Body of pancreas (tissue), 4 donors: ENCODE measurements around the gene NME5. TPM values are rescaled to one million over a fixed set of nuclear protein-coding genes. Genes with fewer than 3 reads are reported as not detected.
"Not testable (repeated sequence)": the region's sequence is repeated elsewhere in the genome, so short reads cannot be mapped to it uniquely, and the experiment has no call there.

Experiments
- ATAC-seq: fragments of 150-250 bp; one replicate; pipeline ENCODE4 v1.9.1; 2016
- DNase-seq, 4 donors: peaks; one replicate each; pipeline ENCODE4 v3.0.0-alpha.2; 2019
- H3K27ac ChIP-seq, 4 donors: fragments of 200-600 bp; sonication (generic); 1 replicate in 3 of 4; 2 replicates in 1 of 4; pipeline versions ENCODE4 v1.5.1 to v1.6.1; 2016 to 2019; ENCODE audit warnings: mild to moderate bottlenecking in 1 of 4, mixed read lengths in 1 of 4, moderate library complexity in 1 of 4
- H3K27me3 ChIP-seq, 2 donors: fragments of 200-600 bp; sonication (generic); one replicate each; pipeline ENCODE4 v1.6.0; 2016; ENCODE audit warnings: mild to moderate bottlenecking in 1 of 2
- H3K36me3 ChIP-seq, 2 donors: fragments of 200-600 bp; sonication (generic); replicated peaks in 1 of 2; 2 replicates each; pipeline ENCODE4 v1.5.1; 2016; ENCODE audit warnings: low read depth in 2 of 2; ENCODE audit not compliant: insufficient read depth in 1 of 2
- H3K4me1 ChIP-seq: fragments of 200-600 bp; sonication (generic); one replicate; pipeline ENCODE4 v1.6.0; 2016
- H3K4me3 ChIP-seq, 2 donors: fragments of 200-600 bp; sonication (generic); 1 replicate in 1 of 2; 2 replicates in 1 of 2; pipeline ENCODE4 v1.5.1; 2016 to 2019
- H3K9me3 ChIP-seq, 3 donors: fragments of 200-600 bp; sonication (generic); 1 replicate in 2 of 3; 2 replicates in 1 of 3; pipeline ENCODE4 v1.5.1; 2016
- CTCF ChIP-seq, 7 experiments: fragments of 450-650 bp in 4 of 7; fragments of 200-600 bp in 3 of 7; sonication (generic) in 3 of 7; IDR thresholded peaks; one replicate each; pipeline ENCODE4 v1.5.1; 2016 to 2019; ENCODE audit warnings: antibody characterized with exemption in 7 of 7
- POLR2A ChIP-seq, 3 donors: fragments of 450-650 bp; IDR thresholded peaks; one replicate each; pipeline ENCODE4 v1.6.1; 2016; ENCODE audit warnings: antibody characterized with exemption in 3 of 3, mild to moderate bottlenecking in 2 of 3
- WGBS, 2 donors: methylation state at CpG; one replicate each; pipeline ENCODE4 v1.1.5; 2017; 5-methylcytosine and 5-hydroxymethylcytosine counted together
- intact Hi-C: fragments of 100-400 bp; cut with DNase I; formaldehyde crosslinking; loops from one replicate; pipeline ENCODE4 v1.15.1; 2023
- total RNA-seq, 2 donors: library from RNA; depleted of rRNA; stranded (reverse); fragments of >200 nt; gene quantifications; one replicate each; pipeline ENCODE4 v1.1.0, GENCODE V29; 2016

The NME5 gene
- total RNA-seq, 2 donors from 2014 or later = 7.5 TPM; not detected in 1

DNA sequence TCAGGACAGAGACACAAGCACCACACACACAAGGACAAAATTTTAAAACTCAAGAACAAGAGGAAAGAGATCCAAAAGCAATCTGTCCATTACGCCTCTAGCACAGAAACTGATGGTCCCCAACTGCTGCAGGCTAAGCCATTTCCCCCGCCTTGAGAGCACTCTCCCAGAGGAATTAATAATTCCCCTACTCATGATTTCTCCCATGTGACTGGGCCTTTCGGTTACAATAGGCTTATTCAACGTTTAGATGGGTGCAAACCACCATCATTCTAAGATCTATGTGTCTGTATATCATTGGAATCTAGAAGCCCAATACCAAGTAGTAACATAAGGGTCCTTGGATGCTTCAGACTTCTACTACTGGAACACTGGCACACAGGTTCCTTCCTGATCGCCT lies 20.4 kb upstream of the NME5 start:
- DNase-seq (no peak), ATAC-seq (no peak)
- peaks cover 41 to 66% of the 10 kb centered on the region in 2 donors for H3K36me3 ChIP-seq

DNA sequence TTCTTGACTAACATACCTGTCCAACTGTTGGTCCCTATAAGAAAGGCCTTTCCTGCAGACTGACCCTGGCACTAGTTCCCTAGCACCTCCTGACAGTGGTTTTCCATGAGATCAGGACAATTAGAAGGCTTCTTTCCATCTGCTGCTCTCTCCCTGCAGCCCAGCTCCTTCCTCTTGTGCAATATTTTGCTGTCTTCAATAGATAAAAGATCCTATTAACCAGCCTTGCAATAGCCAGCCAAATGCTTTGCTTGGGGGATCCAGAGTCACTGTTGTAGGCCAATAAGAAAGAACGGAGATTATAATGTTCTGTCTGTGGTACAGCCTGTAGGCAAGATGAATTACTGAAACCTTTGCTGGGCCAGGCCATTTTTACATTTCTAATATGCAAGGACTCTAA lies 18.4 kb upstream of the NME5 start:
- Histone ChIP-seq H3K36me3 (peaks cover 28 to 47% of the 10 kb centered on the region in 2 donors), H3K4me1 (no peaks in the 10 kb centered on the region), H3K4me3 (no peak overlapping the region), H3K9me3 (no peaks in the 10 kb centered on the region), H3K27me3 (no peaks in the 10 kb centered on the region), H3K27ac (no peak overlapping the region)
- 79 to 92% methylated on average over 1 of the region's 1 CpG for WGBS, 2 donors
- no peak for DNase-seq
- ATAC-seq = no peak
- no peak for TF ChIP-seq CTCF (IDR thresholded peaks at IDR 0.05)
- intact Hi-C loops = no loop called here

More for the DNA sequence above, 20.4 kb upstream of the NME5 start:
- TF ChIP-seq POLR2A (IDR thresholded peaks at IDR 0.05) (no peak), CTCF (IDR thresholded peaks at IDR 0.05) (no peak)
- Histone ChIP-seq H3K4me1 (no peaks in the 10 kb centered on the region), H3K27ac (no peak overlapping the region), H3K9me3 (no peaks in the 10 kb centered on the region), H3K27me3 (no peaks in the 10 kb centered on the region), H3K4me3 (no peak overlapping the region)
- whole genome bisulfite sequencing, 2 donors = 85 to 94% methylated on average over 5 of the region's 5 CpGs
- intact Hi-C loops = no loop called here

GRCh38 chr5:138155977-138156376 lies 16.7 kb upstream of the NME5 start:
- H3K4me3 ChIP-seq, H3K27ac ChIP-seq, H3K27me3 ChIP-seq, H3K9me3 ChIP-seq, H3K4me1 ChIP-seq, ATAC-seq, DNase-seq, intact Hi-C loops: not testable (repeated sequence)
- 94 to 97% methylated on average over 9 of the region's 9 CpGs for WGBS, 2 donors
- H3K36me3 ChIP-seq = peaks cover 16 to 32% of the 10 kb centered on the region in 2 donors

DNA sequence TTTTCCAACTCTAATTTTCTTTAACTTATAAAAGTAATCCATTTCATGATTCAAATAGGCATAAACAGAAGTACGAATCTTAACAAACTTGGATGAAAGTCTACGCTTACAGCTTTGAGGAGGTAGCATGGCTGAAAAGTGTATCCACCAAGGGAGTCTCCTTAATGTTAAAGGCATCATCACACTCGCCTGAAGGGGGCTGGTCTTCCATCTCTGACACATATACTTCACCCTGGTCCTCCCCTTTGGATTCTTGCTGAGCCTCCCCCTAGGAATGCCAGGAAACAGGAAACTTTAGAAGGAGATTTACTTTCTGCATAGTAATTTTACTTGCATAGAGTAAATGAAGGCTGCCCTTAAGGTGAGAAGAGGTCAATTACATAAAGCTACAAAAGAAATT lies 10.3 kb upstream of the NME5 start:
- ATAC-seq (no peak), DNase-seq (no peak)
- no peaks in the 10 kb centered on the region for H3K27me3 ChIP-seq
- no peaks in the 10 kb centered on the region for H3K36me3 ChIP-seq
- no peak overlapping the region for H3K27ac ChIP-seq
- no peaks in the 10 kb centered on the region for H3K9me3 ChIP-seq
- no peak overlapping the region for H3K4me3 ChIP-seq
- H3K4me1 ChIP-seq = no peaks in the 10 kb centered on the region
- WGBS, 2 donors = 49 to 50% methylated on average over 3 of the region's 3 CpGs
- TF ChIP-seq CTCF (IDR thresholded peaks at IDR 0.05) (no peak), POLR2A (IDR thresholded peaks at IDR 0.05) (no peak)
- intact Hi-C loops = no loop called here

DNA sequence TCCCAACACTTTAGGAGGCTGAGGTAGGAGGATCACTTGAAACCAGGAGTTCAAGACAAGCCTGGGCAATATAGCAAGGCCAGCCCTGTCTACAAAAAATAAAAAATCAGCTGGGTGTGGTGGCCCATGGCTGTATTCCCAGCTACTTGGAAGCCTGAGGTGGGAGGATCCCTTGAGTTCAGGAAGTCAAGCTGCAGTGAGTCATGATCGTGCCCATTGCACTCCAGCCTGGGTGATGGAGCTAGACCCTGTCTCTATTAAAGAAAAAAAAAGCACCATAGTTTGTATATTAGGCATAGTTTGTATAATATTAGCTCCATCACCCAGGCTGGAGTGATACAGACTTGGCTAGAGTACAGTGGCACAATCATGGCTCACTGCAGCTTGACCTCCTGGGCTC lies 9.6 kb upstream of the NME5 start:
- no peaks in the 10 kb centered on the region for H3K36me3 ChIP-seq
- ATAC-seq (no peak), DNase-seq (peak in 1 of 4 donors; percentile 7)
- no peak overlapping the region for H3K27ac ChIP-seq
- TF ChIP-seq CTCF (IDR thresholded peaks at IDR 0.05) = no peak
- no peak for TF ChIP-seq POLR2A (IDR thresholded peaks at IDR 0.05)
- no peak overlapping the region for H3K4me3 ChIP-seq
- intact Hi-C loops = no loop called here
- no peaks in the 10 kb centered on the region for H3K9me3 ChIP-seq
- H3K4me1 ChIP-seq = no peaks in the 10 kb centered on the region
- 82 to 85% methylated on average over 1 of the region's 1 CpG for WGBS, 2 donors
- no peaks in the 10 kb centered on the region for H3K27me3 ChIP-seq

DNA sequence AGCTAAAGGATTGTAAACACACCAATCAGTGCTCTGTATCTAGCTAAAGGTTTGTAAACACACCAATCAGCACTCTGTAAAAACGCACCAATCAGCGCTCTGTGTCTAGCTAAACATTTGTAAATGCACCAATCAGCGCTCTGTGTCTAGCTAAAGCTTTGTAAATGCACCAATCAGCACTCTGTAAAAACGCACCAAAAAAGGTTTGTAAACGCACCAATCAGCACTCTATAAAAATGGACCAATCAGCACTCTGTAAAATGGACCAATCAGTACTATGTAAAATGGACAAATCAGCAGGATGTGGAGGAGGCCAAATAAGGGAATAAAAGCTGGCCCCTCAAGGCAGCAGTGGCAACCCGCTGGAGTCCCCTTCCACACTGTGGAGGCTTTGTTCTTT lies 4.3 kb upstream of the NME5 start:
- H3K4me3 ChIP-seq, intact Hi-C loops: not testable (repeated sequence)

More for the DNA sequence above, 4.3 kb upstream of the NME5 start:
- H3K36me3 ChIP-seq, DNase-seq, H3K4me1 ChIP-seq, ATAC-seq, H3K27me3 ChIP-seq, H3K9me3 ChIP-seq, H3K27ac ChIP-seq: not testable (repeated sequence)
- WGBS, 2 donors = 78 to 91% methylated on average over 6 of the region's 6 CpGs
